ENCODE measurements around the gene TBC1D2B.

The TBC1D2B gene

GRCh38 chr15:78110916-78111475 is 33.5 kb upstream of the TBC1D2B start:
- no peaks in the 10 kb centered on the region for H3K27me3 Mint-ChIP-seq (ENCODE audit: low read depth, poor library complexity)
- H3K4me3 Mint-ChIP-seq = no peak overlapping the region
- no peaks in the 10 kb centered on the region for H3K9me3 Mint-ChIP-seq
- no peak for TF ChIP-seq CTCF (IDR thresholded peaks at IDR 0.05)
- H3K36me3 Mint-ChIP-seq (ENCODE audit: low read depth) = peaks cover 6% of the 10 kb centered on the region
- H3K4me1 Mint-ChIP-seq = peaks cover 14% of the 10 kb centered on the region
- H3K27ac Mint-ChIP-seq = no peak overlapping the region
- no peak for DNase-seq

- no peak overlapping the region for H3K4me3 Mint-ChIP-seq
- TF ChIP-seq CTCF (IDR thresholded peaks at IDR 0.05) = no peak
- H3K9me3 Mint-ChIP-seq = no peaks in the 10 kb centered on the region
- peaks cover 6% of the 10 kb centered on the region for H3K36me3 Mint-ChIP-seq (ENCODE audit: low read depth)
- DNase-seq = no peak
- H3K4me1 Mint-ChIP-seq = peaks cover 23% of the 10 kb centered on the region
- no peaks in the 10 kb centered on the region for H3K27me3 Mint-ChIP-seq (ENCODE audit: low read depth, poor library complexity)
- peak overlapping the region; percentile 62 for H3K27ac Mint-ChIP-seq
Measured at GRCh38 chr15:78110096-78110495, 32.6 kb upstream of the TBC1D2B start.

- H3K27me3 Mint-ChIP-seq (ENCODE audit: low read depth, poor library complexity) = no peaks in the 10 kb centered on the region
- TF ChIP-seq CTCF (IDR thresholded peaks at IDR 0.05) = no peak
- peaks cover 6% of the 10 kb centered on the region for H3K36me3 Mint-ChIP-seq (ENCODE audit: low read depth)
- no peak overlapping the region for H3K27ac Mint-ChIP-seq
- no peak for DNase-seq
- H3K9me3 Mint-ChIP-seq = no peaks in the 10 kb centered on the region
- H3K4me1 Mint-ChIP-seq = peaks cover 32% of the 10 kb centered on the region
- H3K4me3 Mint-ChIP-seq = no peak overlapping the region
Measured at GRCh38 chr15:78109156-78109555, 31.6 kb upstream of the TBC1D2B start.

- TF ChIP-seq CTCF (IDR thresholded peaks at IDR 0.05) = peak; percentile 68
- H3K4me3 Mint-ChIP-seq = no peak overlapping the region
- no peak overlapping the region for H3K27ac Mint-ChIP-seq
- no peaks in the 10 kb centered on the region for H3K9me3 Mint-ChIP-seq
- peaks cover 6% of the 10 kb centered on the region for H3K36me3 Mint-ChIP-seq (ENCODE audit: low read depth)
- peaks cover 34% of the 10 kb centered on the region for H3K4me1 Mint-ChIP-seq
- peak; percentile 74 for DNase-seq
- H3K27me3 Mint-ChIP-seq (ENCODE audit: low read depth, poor library complexity) = no peaks in the 10 kb centered on the region
Measured at GRCh38 chr15:78108300-78109084, 31.0 kb upstream of the TBC1D2B start.

GRCh38 chr15:78107471-78107870 is 30.0 kb upstream of the TBC1D2B start:
- no peaks in the 10 kb centered on the region for H3K9me3 Mint-ChIP-seq
- H3K27ac Mint-ChIP-seq = no peak overlapping the region
- H3K36me3 Mint-ChIP-seq (ENCODE audit: low read depth) = peaks cover 6% of the 10 kb centered on the region
- no peak overlapping the region for H3K4me3 Mint-ChIP-seq
- no peaks in the 10 kb centered on the region for H3K27me3 Mint-ChIP-seq (ENCODE audit: low read depth, poor library complexity)
- peaks cover 31% of the 10 kb centered on the region for H3K4me1 Mint-ChIP-seq
- TF ChIP-seq CTCF (IDR thresholded peaks at IDR 0.05) = no peak
- no peak for DNase-seq

All from nephron progenitor cell (in vitro differentiated cells).